Measurements from ENCODE around the gene GALNT1. TPM values are rescaled to one million over a fixed set of nuclear protein-coding genes. Genes with fewer than 3 reads are reported as not detected.

GALNT1 gene
- polyA plus RNA-seq, 1 donor (not counting 4 experiments of a cell fraction or from before 2014, with no cell fraction given), result 69.4 TPM

- Histone ChIP-seq H3K27me3 (ENCODE audit: control insufficient read depth, extremely low read depth, insufficient read depth, low read length) (no peaks in the 10 kb centered on the region), H3K27ac (ENCODE audit: control insufficient read depth, insufficient read depth, low read length) (no peak overlapping the region), H3K4me3 (ENCODE audit: control insufficient read depth in 2 of 3, extremely low read depth in 1 of 3, insufficient read depth in 2 of 3, low read depth in 1 of 3, low read length in 3 of 3) (no peak overlapping the region), H2AFZ (ENCODE audit: control insufficient read depth, low read length) (no peak overlapping the region), H4K20me1 (ENCODE audit: control insufficient read depth, extremely low read depth, insufficient read depth, low read length) (no peaks in the 10 kb centered on the region), H3K9me3 (ENCODE audit: control insufficient read depth, low read depth, low read length) (no peaks in the 10 kb centered on the region), H3K9ac (ENCODE audit: control insufficient read depth, extremely low read depth, insufficient read depth, low read length) (no peak overlapping the region), H3K4me1 (ENCODE audit: control insufficient read depth, extremely low read depth, insufficient read depth, low read length) (no peaks in the 10 kb centered on the region), H3K36me3 (ENCODE audit: control insufficient read depth in 2 of 2, extremely low read depth in 1 of 2, insufficient read depth in 2 of 2, low read length in 2 of 2) (no peaks in the 10 kb centered on the region), H3K79me2 (ENCODE audit: control insufficient read depth, insufficient read depth, low read length) (no peaks in the 10 kb centered on the region), H3K9me1 (ENCODE audit: control insufficient read depth, extremely low read depth, insufficient read depth, low read length) (no peaks in the 10 kb centered on the region), H3K4me2 (ENCODE audit: control insufficient read depth, extremely low read depth, insufficient read depth, low read depth, low read length) (no peak overlapping the region)
- dilution Hi-C loops (cut with MboI; ENCODE audit: extremely low pct_ligation_motif_present, low sequenced_read_pairs), result no loop called here
- DNase-seq (ENCODE audit: low read depth, low spot score) (no peak), FAIRE-seq (no peak)
- TF ChIP-seq EZH2 (IDR thresholded peaks at IDR 0.05; ENCODE audit: low read length) (no peak), CTCF (optimal IDR thresholded peaks at IDR 0.05 in 1 of 3, IDR thresholded peaks at IDR 0.05 in 1 of 3, conservative IDR thresholded peaks at IDR 0.05 in 1 of 3; ENCODE audit: extremely low read depth in 1 of 3, insufficient read depth in 2 of 3, low read length in 3 of 3) (no peak)
Measured at GRCh38 chr18:35729991-35730668, 148.6 kb downstream of the GALNT1 start.

- dilution Hi-C loops (cut with MboI; ENCODE audit: extremely low pct_ligation_motif_present, low sequenced_read_pairs), result no loop called here
- H3K27me3 ChIP-seq (ENCODE audit: control insufficient read depth, extremely low read depth, insufficient read depth, low read length), result no peaks in the 10 kb centered on the region
- no peak overlapping the region for H3K4me3 ChIP-seq (ENCODE audit: control insufficient read depth in 2 of 3, extremely low read depth in 1 of 3, insufficient read depth in 2 of 3, low read depth in 1 of 3, low read length in 3 of 3)
- no peaks in the 10 kb centered on the region for H3K4me1 ChIP-seq (ENCODE audit: control insufficient read depth, extremely low read depth, insufficient read depth, low read length)
- no peaks in the 10 kb centered on the region for H3K36me3 ChIP-seq (ENCODE audit: control insufficient read depth in 2 of 2, extremely low read depth in 1 of 2, insufficient read depth in 2 of 2, low read length in 2 of 2)
- DNase-seq (ENCODE audit: low read depth, low spot score) (no peak), FAIRE-seq (no peak)
- H3K27ac ChIP-seq (ENCODE audit: control insufficient read depth, insufficient read depth, low read length), result no peak overlapping the region
- H3K9me1 ChIP-seq (ENCODE audit: control insufficient read depth, extremely low read depth, insufficient read depth, low read length), result no peaks in the 10 kb centered on the region
- H3K4me2 ChIP-seq (ENCODE audit: control insufficient read depth, extremely low read depth, insufficient read depth, low read depth, low read length), result no peak overlapping the region
- H3K79me2 ChIP-seq (ENCODE audit: control insufficient read depth, insufficient read depth, low read length), result no peaks in the 10 kb centered on the region
- H4K20me1 ChIP-seq (ENCODE audit: control insufficient read depth, extremely low read depth, insufficient read depth, low read length), result no peaks in the 10 kb centered on the region
- H2AFZ ChIP-seq (ENCODE audit: control insufficient read depth, low read length), result no peak overlapping the region
- H3K9ac ChIP-seq (ENCODE audit: control insufficient read depth, extremely low read depth, insufficient read depth, low read length), result no peak overlapping the region
- H3K9me3 ChIP-seq (ENCODE audit: control insufficient read depth, low read depth, low read length), result no peaks in the 10 kb centered on the region
- no peak for TF ChIP-seq EZH2 (IDR thresholded peaks at IDR 0.05; ENCODE audit: low read length)
- no peak for TF ChIP-seq CTCF (optimal IDR thresholded peaks at IDR 0.05 in 1 of 3, IDR thresholded peaks at IDR 0.05 in 1 of 3, conservative IDR thresholded peaks at IDR 0.05 in 1 of 3; ENCODE audit: extremely low read depth in 1 of 3, insufficient read depth in 2 of 3, low read length in 3 of 3)
Measured at GRCh38 chr18:35730691-35731370, 149.3 kb downstream of the GALNT1 start.

Data from keratinocyte (primary cell).